ENCODE results near the gene TMEM220. TPM values are rescaled to one million over a fixed set of nuclear protein-coding genes. Genes with fewer than 3 reads are reported as not detected.

TMEM220 gene
- total and polyA plus RNA-seq, 7 donors, result 3.4 to 8.9 (median 4.6) TPM

DNA sequence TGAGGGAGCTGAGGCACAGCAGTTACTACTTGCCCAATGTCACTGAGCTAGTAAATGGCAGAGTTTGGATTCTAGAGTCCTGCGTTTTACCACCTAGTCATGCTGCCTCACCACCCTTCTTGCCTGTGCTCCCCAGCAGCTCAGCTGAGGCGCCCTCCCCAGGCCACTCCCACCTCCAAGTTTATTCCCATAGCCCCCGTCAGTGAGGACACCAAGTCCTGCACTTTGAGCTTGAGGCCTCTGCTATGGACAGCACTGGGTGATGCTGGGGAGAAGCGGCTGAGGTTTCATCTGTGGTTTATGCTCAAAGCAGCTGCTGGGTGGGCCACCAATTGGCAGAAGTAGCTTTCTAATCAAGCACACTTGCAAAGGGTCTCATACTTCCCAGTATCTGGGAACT is 37.4 kb upstream of the TMEM220 start:
- H3K36me3 ChIP-seq (ENCODE audit: insufficient read depth in 1 of 2, low read depth in 1 of 2), result no peaks in the 10 kb centered on the region
- H3K9me3 ChIP-seq, result no peaks in the 10 kb centered on the region
- H3K4me3 ChIP-seq, result no peak overlapping the region
- WGBS, 3 donors, result 81 to 85% (median 82%) methylated on average over 4 of the region's 4 CpGs
- no peak for ATAC-seq
- no peaks in the 10 kb centered on the region for H3K27me3 ChIP-seq (ENCODE audit: insufficient read depth in 3 of 3, low read length in 2 of 3)
- H3K27ac ChIP-seq, result no peak overlapping the region
- DNase-seq, result no peak
- intact Hi-C loops (cut with DNase I), result no loop called here
- TF ChIP-seq, protein P1, sequence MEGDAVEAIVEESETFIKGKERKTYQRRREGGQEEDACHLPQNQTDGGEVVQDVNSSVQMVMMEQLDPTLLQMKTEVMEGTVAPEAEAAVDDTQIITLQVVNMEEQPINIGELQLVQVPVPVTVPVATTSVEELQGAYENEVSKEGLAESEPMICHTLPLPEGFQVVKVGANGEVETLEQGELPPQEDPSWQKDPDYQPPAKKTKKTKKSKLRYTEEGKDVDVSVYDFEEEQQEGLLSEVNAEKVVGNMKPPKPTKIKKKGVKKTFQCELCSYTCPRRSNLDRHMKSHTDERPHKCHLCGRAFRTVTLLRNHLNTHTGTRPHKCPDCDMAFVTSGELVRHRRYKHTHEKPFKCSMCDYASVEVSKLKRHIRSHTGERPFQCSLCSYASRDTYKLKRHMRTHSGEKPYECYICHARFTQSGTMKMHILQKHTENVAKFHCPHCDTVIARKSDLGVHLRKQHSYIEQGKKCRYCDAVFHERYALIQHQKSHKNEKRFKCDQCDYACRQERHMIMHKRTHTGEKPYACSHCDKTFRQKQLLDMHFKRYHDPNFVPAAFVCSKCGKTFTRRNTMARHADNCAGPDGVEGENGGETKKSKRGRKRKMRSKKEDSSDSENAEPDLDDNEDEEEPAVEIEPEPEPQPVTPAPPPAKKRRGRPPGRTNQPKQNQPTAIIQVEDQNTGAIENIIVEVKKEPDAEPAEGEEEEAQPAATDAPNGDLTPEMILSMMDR (IDR thresholded peaks at IDR 0.05), result no peak
- no peaks in the 10 kb centered on the region for H3K4me1 ChIP-seq

DNA sequence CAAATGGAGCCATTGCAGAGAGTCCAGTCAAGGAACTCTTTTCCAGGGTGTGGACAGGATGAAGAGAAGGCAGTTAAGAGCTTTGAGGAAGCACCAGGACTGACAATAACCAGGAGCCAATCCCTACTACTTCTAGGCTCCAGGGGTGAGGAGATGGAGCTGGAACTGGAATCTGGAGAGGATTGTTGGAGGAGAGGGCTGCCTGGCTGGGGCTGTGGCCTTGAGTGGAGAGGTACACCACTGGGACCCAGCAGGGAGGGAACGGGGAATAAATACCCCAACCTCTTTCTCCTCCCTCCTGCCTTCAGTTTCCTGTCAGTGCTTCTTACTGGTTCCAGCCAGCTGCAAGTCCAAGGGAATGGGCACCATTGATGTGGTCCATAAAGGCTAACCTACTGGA is 32.2 kb upstream of the TMEM220 start:
- no peak for DNase-seq
- intact Hi-C loops (cut with DNase I), result no loop called here
- Histone ChIP-seq H3K27ac (no peak overlapping the region), H3K4me1 (peaks cover 7% of the 10 kb centered on the region), H3K4me3 (no peak overlapping the region), H3K36me3 (ENCODE audit: insufficient read depth in 1 of 2, low read depth in 1 of 2) (no peaks in the 10 kb centered on the region), H3K27me3 (ENCODE audit: insufficient read depth in 3 of 3, low read length in 2 of 3) (no peaks in the 10 kb centered on the region), H3K9me3 (no peaks in the 10 kb centered on the region)
- TF ChIP-seq, protein P1 (IDR thresholded peaks at IDR 0.05), result no peak
- WGBS, 3 donors, result 95 to 100% (median 100%) methylated on average over 1 of the region's 1 CpG
- no peak for ATAC-seq

DNA sequence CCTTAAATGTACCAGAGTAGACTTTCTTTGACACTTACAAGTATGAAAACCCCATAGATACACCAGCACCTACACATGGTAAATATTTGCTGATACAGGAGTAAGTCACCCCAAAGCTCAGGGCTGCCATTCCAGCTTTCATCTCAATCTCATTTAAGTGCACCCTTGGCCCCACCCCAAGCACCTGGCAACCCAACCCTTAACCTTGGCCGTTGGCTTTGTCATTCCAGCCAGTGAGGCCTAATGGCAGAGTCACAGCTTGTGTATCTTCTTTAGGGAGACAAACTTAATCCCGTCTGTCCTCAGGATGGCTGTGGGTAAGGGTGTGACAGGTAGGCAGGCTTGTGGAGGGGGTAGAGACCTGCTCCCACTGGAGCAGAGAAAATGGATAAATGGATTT is 31.5 kb upstream of the TMEM220 start:
- Histone ChIP-seq H3K9me3 (no peaks in the 10 kb centered on the region), H3K4me1 (peaks cover 7% of the 10 kb centered on the region), H3K27me3 (ENCODE audit: insufficient read depth in 3 of 3, low read length in 2 of 3) (no peaks in the 10 kb centered on the region), H3K36me3 (ENCODE audit: insufficient read depth in 1 of 2, low read depth in 1 of 2) (no peaks in the 10 kb centered on the region), H3K4me3 (no peak overlapping the region), H3K27ac (no peak overlapping the region)
- TF ChIP-seq, protein P1 (IDR thresholded peaks at IDR 0.05), result no peak
- WGBS, 3 donors, result 40 to 62% (median 57%) methylated on average over 2 of the region's 2 CpGs
- DNase-seq (no peak), ATAC-seq (no peak)
- intact Hi-C loops (cut with DNase I), result no loop called here

DNA sequence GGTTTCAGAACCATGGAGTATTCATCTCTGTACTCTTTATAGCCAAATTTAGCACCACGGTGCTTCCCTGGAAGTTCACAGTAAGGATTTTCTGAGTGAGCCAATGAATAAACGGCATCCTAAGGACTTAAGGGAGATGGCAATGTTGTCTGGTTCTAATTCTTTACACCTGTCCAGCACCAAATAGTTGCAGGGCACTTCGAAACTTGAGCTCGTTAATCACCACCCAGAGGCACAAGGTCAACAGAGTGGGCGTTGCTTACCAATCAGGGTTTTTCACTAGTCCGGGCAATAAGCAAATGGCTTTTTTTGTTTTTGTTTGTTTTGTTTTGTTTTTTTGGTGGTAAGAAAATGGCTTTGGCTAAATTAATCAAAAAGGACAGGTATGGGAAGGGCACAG is 28.2 kb upstream of the TMEM220 start:
- TF ChIP-seq, protein P1 (IDR thresholded peaks at IDR 0.05), result no peak
- Histone ChIP-seq H3K27me3 (ENCODE audit: insufficient read depth in 3 of 3, low read length in 2 of 3) (no peaks in the 10 kb centered on the region), H3K36me3 (ENCODE audit: insufficient read depth in 1 of 2, low read depth in 1 of 2) (no peaks in the 10 kb centered on the region), H3K27ac (no peak overlapping the region), H3K4me1 (peaks cover 7% of the 10 kb centered on the region), H3K9me3 (no peaks in the 10 kb centered on the region), H3K4me3 (no peak overlapping the region)
- no peak for ATAC-seq
- 32 to 40% (median 37%) methylated on average over 6 of the region's 6 CpGs for WGBS, 3 donors
- DNase-seq, result no peak
- intact Hi-C loops (cut with DNase I), result no loop called here

DNA sequence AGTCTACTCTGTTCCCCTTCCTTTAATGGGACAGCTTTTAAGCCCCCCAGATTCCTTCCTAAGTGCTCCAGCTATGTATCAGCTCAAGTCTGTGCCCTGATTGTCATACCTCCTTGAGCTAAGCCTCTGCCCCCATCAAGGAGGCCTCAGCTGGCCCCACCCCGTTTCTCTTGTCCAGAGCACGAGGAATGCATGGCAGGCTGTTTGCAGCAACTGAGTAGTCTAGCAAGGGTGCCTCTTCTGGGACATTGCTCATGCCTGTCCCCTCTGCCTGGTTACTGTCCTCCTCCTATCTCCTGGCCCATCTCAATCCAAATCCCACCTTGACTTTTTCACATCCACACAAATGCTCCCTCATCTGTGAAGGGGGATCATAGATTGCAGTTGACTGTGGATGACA is 27.8 kb upstream of the TMEM220 start:
- Histone ChIP-seq H3K9me3 (no peaks in the 10 kb centered on the region), H3K4me3 (no peak overlapping the region), H3K27ac (no peak overlapping the region), H3K36me3 (ENCODE audit: insufficient read depth in 1 of 2, low read depth in 1 of 2) (no peaks in the 10 kb centered on the region), H3K27me3 (ENCODE audit: insufficient read depth in 3 of 3, low read length in 2 of 3) (no peaks in the 10 kb centered on the region), H3K4me1 (peaks cover 7% of the 10 kb centered on the region)
- ATAC-seq (no peak), DNase-seq (no peak)
- WGBS, 3 donors, result 61 to 79% (median 61%) methylated on average over 2 of the region's 2 CpGs
- intact Hi-C loops (cut with DNase I), result no loop called here
- TF ChIP-seq, protein P1 (IDR thresholded peaks at IDR 0.05), result no peak
